Ramos (cell line): Measurements from ENCODE around the gene DIRAS2.
"Not testable (repeated sequence)": the region's sequence is repeated elsewhere in the genome, so short reads cannot be mapped to it uniquely, and the experiment has no call there.

Experiments
- in situ Hi-C: fragments of 300-500 bp; cut with MboI; formaldehyde crosslinking; loops from one replicate; pipeline ENCODE4 v1.14.3; 2022; ENCODE audit warnings: low sequenced_read_pairs; ENCODE audit not compliant: unreplicated experiment

Gene DIRAS2, protein sequence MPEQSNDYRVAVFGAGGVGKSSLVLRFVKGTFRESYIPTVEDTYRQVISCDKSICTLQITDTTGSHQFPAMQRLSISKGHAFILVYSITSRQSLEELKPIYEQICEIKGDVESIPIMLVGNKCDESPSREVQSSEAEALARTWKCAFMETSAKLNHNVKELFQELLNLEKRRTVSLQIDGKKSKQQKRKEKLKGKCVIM

DNA sequence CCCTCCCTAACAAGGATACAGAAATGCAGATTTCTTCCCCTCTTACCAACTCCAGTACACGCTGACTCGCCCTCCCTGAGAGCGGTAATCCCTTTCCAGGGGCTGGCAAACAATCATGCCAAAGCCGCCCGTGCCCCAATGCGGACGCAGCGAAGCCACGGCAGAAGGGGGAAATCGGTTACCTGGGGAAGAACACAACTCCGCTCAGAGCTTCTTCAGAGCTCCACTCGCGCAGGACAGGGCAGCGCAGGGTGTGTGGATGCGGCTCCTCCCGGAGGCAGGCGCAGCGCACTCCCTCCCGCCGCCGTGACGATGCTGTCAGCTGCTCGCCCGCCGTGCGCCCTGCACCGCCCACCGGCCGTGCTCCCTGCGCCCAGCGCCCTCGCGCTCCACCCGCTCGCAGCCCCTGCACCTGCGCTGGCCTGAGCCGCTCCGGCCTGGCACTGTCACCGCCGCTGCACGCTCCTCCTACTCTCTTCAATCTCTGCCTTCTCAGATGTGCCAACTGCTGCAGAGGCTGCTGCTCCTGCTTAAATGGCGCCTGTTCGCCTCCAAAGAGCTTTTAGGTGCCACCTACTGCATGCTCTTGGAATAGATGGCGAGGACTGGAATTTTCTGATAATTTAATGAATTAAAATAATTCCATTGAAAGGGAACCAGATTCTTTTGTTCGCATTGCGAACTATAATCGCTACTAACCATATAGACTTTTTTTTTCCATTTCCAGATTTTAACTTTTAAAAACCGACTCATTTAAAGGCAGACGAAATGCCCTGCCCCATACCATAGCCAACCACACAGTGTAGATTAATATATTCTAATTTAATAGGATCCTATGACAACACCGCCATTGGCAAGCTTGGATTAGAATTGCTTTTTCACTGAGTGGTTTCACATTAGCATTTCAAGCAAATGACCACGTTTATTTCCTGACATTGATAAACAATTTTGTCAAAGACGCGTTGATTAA lies at the start of gene DIRAS2:
DIRAS2 (minus strand) TSS at position 255 of the 970 bp plus-strand sequence. CDS start 28,997 bp downstream, outside the sequence.
- in situ Hi-C loops, result no loop called here

GRCh38 chr9:90684736-90685135 lies 42.1 kb upstream of the DIRAS2 start:
- in situ Hi-C loops, result no loop called here

DNA sequence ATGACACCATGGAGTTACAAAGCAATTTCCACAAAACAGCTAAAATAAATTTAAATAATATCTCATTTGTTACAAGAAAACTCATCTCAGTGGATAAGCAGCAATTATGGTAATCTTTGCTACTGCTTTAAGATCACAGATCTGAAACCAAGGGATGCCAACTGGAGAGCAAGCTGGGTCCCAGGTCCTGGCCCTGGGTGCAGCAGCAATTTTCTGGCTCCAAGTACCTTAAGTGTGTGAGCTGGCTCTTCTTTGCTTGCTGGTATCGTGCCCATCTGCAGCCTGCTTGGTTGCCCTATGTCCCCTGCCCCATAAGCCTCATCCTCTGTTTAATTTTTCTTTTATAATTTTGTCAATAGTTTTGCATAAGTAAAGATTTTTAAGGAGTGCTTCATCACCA lies 41.5 kb upstream of the DIRAS2 start:
- in situ Hi-C loops, result no loop called here

- in situ Hi-C loops, result no loop called here
Measured at GRCh38 chr9:90680534-90680933, 37.9 kb upstream of the DIRAS2 start.

DNA sequence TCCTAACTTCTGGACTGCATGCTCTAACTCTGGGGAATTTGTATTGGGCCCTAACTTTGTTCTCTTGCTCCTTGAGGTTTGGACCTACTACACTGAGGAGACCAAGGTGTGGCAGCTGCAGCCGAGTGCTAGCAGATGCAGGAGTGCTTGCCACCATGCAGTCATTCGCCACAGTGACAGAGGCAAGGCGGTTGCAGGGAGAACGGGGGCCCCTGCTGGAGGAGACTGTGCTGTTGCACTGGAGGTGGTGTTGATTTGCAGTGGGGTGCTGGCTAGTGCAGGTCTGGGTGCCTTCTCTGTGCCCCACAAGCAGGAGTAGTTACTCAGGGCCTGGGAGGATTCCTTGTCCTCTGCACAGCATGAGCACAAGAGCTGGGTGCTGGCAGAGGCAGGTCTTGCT lies 22.4 kb upstream of the DIRAS2 start:
- in situ Hi-C loops, result no loop called here

- in situ Hi-C loops, result no loop called here
Measured at GRCh38 chr9:90659650-90660364, 17.2 kb upstream of the DIRAS2 start.

GRCh38 chr9:90658783-90659182 lies 16.2 kb upstream of the DIRAS2 start:
- in situ Hi-C loops, result no loop called here

GRCh38 chr9:90658181-90658580 lies 15.6 kb upstream of the DIRAS2 start:
- in situ Hi-C loops, result no loop called here

- in situ Hi-C loops, result not testable (repeated sequence)
Measured at GRCh38 chr9:90656876-90657275, 14.3 kb upstream of the DIRAS2 start.

GRCh38 chr9:90651246-90651645 lies 8.6 kb upstream of the DIRAS2 start:
- in situ Hi-C loops, result no loop called here

DNA sequence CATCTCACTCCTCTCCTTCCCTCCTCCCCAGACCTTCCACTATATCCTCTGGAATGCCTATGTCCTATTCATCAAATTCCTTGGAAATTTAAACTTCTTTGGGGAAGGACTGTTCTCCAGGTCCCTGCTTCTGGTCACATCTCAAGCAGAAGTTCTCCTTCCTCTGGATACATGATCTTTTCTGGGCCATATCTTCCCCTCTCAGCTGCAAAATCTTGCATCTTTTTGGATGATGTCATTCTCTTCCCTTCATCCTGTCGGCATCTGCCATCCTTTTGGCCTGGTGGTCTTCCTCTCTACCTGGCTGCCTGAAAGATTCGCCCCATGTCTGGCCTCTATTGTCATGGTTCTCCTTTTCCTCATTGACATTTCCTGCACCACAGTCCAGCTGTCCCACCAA lies 5.2 kb upstream of the DIRAS2 start:
- in situ Hi-C loops, result no loop called here

DNA sequence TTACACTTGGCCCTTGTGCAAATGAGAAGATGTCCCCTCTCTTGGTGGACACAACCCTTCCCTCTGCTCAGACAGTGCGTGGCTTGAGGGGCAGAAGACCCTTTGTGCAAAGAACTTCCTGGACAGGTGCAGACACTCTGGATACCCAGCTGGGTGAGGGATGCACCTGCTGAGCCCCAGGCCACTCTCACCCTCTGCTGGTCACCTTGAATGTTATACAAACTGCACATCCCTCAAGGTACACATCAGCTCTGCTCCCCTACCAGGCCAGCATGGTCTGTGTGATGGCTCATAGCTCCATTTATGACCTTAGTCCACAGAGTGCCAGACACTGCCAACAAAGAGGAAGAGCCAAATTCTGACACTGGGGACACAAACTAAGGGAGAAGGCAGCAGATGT lies 3.1 kb upstream of the DIRAS2 start:
- in situ Hi-C loops, result no loop called here

GRCh38 chr9:90641884-90642487 lies 638 bp downstream of the DIRAS2 start:
- in situ Hi-C loops, result no loop called here

GRCh38 chr9:90641086-90641485 lies 1.5 kb downstream of the DIRAS2 start:
- in situ Hi-C loops, result no loop called here

DNA sequence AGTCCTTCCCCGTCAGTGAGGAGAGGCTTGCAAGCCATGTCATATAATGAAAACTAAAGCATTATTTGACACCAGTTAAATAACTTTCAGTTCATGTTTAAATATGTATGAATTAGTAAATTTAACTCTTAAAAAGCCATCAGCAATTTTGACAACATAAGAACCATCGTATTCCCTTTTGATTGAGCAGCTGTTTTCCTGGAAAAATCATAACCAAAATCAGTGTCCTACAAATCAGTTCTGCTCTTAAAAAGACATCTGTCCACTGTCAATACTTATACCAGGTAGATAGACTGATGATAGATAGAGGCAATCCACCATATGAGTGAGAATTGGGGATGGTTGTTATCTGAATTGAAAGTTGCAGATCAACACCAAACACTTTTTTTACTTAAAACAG lies 2.3 kb downstream of the DIRAS2 start:
- in situ Hi-C loops, result no loop called here

DNA sequence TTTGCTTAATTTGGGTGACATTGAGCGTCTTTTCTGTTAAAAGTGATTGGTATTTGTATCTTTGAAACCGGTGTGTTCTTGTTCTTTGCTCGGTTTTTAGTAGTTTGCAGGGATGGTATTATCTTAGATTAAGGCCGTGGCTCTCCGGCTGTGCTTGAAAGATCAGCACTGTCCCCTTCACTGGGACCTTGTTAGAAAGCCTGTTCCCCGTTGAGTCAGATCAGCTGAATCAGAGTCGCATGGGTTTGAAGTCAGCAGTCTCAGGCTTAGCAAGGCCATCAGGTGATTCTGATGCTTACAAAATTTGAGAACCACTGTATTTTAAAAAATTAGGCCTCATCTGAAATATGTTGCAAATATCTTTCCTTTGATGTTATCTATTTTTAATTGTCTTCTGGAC lies 5.0 kb downstream of the DIRAS2 start:
- in situ Hi-C loops, result no loop called here

GRCh38 chr9:90632647-90633207 lies 9.9 kb downstream of the DIRAS2 start:
- in situ Hi-C loops, result no loop called here

- in situ Hi-C loops, result no loop called here
Measured at GRCh38 chr9:90631964-90632363, 10.7 kb downstream of the DIRAS2 start.

DNA sequence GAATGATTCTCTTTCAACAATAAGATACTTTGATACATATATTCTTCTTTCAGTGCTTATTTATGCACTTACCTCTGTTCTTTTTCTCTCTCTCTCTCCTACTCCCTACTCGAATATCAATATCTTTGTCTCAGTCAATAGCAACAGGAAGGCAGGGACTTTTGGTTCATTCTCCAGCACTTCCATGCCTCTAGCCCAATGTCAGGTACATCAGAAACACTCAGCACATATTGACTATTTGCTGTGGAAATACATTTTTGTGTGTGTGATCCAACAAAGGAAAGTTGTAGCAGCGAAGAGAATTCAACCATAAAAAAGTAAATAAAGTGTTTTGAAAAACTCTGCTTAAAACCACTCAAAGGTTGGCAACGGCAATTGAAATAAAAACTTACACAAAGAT lies 12.6 kb downstream of the DIRAS2 start:
- in situ Hi-C loops, result no loop called here

GRCh38 chr9:90629354-90629753 lies 13.3 kb downstream of the DIRAS2 start:
- in situ Hi-C loops, result no loop called here
